Measurements from ENCODE around the gene C1orf35. TPM values are rescaled to one million over a fixed set of nuclear protein-coding genes. Genes with fewer than 3 reads are reported as not detected.

C1orf35 gene
- total RNA-seq, 1 experiment from 2014 or later = 31.0 TPM

- H3K27me3 ChIP-seq (ENCODE audit: insufficient read depth, low read length) = peaks cover 60% of the 10 kb centered on the region; the same call in 1 of the 2 replicates
- no CpG with 5 or more reads among the region's 9 CpGs for WGBS (ENCODE audit: extremely low coverage, insufficient read length, low lambda C conversion rate)
- no peak overlapping the region for H3K18ac ChIP-seq (ENCODE audit: insufficient read length, low read depth, low read length)
- H4K8ac ChIP-seq (replicated peaks; ENCODE audit: insufficient read length, low read depth, low read length) = no peak overlapping the region
- H3K4me2 ChIP-seq (ENCODE audit: insufficient read depth, insufficient read length, low read length) = no peak overlapping the region
- no peak overlapping the region for H2BK120ac ChIP-seq (ENCODE audit: low read depth, low read length, poor library complexity, severe bottlenecking)
- no peak overlapping the region for H3K4ac ChIP-seq (ENCODE audit: low read depth, low read length)
- H2AFZ ChIP-seq (ENCODE audit: low read length) = no peak overlapping the region
- no peaks in the 10 kb centered on the region for H3K79me2 ChIP-seq (ENCODE audit: insufficient read depth, low read length)
- no peak overlapping the region for H3T11ph ChIP-seq (ENCODE audit: low read length)
- H3K27ac ChIP-seq (ENCODE audit: insufficient read length, low read depth, low read length) = no peak overlapping the region
- no peak overlapping the region for H2BK12ac ChIP-seq (ENCODE audit: insufficient read length, low read depth, low read length)
- no peaks in the 10 kb centered on the region for H4K20me1 ChIP-seq (ENCODE audit: control insufficient read depth, insufficient read depth, insufficient read length)
- no peak overlapping the region for H2BK15ac ChIP-seq (ENCODE audit: low read depth, low read length)
- H3K27ac Mint-ChIP-seq = no peak overlapping the region
- no peaks in the 10 kb centered on the region for H3K79me1 ChIP-seq (ENCODE audit: insufficient read depth, low read depth, low read length, poor library complexity, severe bottlenecking)
- no peak overlapping the region for H3K14ac ChIP-seq (ENCODE audit: insufficient read depth, low read length)
- H4K5ac ChIP-seq (ENCODE audit: insufficient read length, low read depth, low read length) = no peak overlapping the region
- H3K56ac ChIP-seq (ENCODE audit: insufficient read length, low read depth, low read length) = no peak overlapping the region
- no peaks in the 10 kb centered on the region for H3K9me3 Mint-ChIP-seq
- H2BK20ac ChIP-seq (ENCODE audit: low read depth, low read length, poor library complexity, severe bottlenecking) = no peak overlapping the region
- H3K27me3 Mint-ChIP-seq (ENCODE audit: low read depth) = peaks cover 96% of the 10 kb centered on the region
- no peak overlapping the region for H3K9ac ChIP-seq (ENCODE audit: extremely low read depth, insufficient read length, low read length)
- no peak overlapping the region for H4K91ac ChIP-seq (ENCODE audit: insufficient read length, low read depth, low read length)
- H3K4me1 Mint-ChIP-seq = peaks cover 16 to 33% of the 10 kb centered on the region in 2 experiments
- H2BK5ac ChIP-seq (ENCODE audit: insufficient read length, low read length) = no peak overlapping the region
- no peaks in the 10 kb centered on the region for H3K36me3 Mint-ChIP-seq (ENCODE audit: insufficient read depth in 1 of 3, low read depth in 3 of 3)
- no peak overlapping the region for H2AK5ac ChIP-seq (ENCODE audit: insufficient read length, low read length)
- H3K9me3 ChIP-seq (ENCODE audit: control insufficient read depth, low read depth, low read length) = no peaks in the 10 kb centered on the region
- no peak overlapping the region for H3K23ac ChIP-seq (ENCODE audit: insufficient read length, low read depth, low read length)
- no peak for TF ChIP-seq CTCF (conservative IDR thresholded peaks at IDR 0.05)
- H3K4me1 ChIP-seq (ENCODE audit: insufficient read depth, low read length) = no peaks in the 10 kb centered on the region; the same call in 1 of the 2 replicates
- no peak for DNase-seq
- H3K23me2 ChIP-seq (ENCODE audit: insufficient read length, low read depth, low read length, poor library complexity, severe bottlenecking) = no peaks in the 10 kb centered on the region
- no peak overlapping the region for H3K4me3 Mint-ChIP-seq
Observed at GRCh38 chr1:228075801-228076271, 27.3 kb downstream of the C1orf35 start.
